GM20431 (cell line): ENCODE results near the gene ECD.

Source experiments
- in situ Hi-C: fragments of 300-500 bp; cut with MseI, MboI; formaldehyde crosslinking; loops from one replicate; pipeline ENCODE4 v1.15.0; 2020; ENCODE audit warnings: low sequenced_read_pairs; ENCODE audit not compliant: unreplicated experiment

The ECD gene

DNA sequence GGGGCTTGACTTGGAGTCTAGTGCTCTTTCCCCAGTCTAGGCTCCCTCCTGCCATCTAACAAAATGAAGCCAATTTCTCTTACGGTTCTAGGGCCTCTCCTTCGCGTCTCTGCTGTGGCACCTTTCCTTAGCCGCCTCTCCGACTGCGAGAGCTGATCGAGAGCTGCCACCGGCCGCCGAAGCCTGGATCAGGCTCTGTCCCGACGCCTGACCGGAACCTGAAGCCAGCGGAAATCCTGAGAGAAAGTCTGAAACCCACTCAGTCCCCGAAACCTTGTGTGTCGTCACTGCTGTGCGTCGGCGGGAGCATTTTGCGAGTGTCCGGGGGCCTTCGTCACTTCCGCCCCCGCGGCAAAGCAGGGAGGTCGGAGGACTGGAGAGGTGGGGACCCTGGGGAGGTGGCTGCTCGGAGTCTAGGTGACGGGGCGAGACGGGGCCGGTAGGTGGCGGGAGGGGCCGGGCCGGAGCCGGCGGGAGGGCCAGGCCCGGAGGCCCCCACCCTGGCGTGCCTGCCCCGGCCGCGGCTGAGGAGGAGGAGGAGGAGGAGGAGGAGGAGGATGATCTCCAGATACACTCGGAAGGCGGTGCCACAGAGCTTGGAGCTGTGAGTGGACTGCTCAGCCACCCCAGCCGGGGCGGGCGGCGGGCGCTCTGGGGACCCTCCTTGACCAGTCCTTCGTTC is at the start of gene ECD, which contains the start of gene FAM149B1:
TSS of gene ECD (minus strand) at position 226 of the 682 bp plus-strand sequence. CDS start 4,071 bp downstream, outside the sequence.
TSS of gene FAM149B1 (plus strand) at position 337 of the 682 bp plus-strand sequence. CDS start at position 558, 221 bp downstream.
- in situ Hi-C loops: no loop called here

DNA sequence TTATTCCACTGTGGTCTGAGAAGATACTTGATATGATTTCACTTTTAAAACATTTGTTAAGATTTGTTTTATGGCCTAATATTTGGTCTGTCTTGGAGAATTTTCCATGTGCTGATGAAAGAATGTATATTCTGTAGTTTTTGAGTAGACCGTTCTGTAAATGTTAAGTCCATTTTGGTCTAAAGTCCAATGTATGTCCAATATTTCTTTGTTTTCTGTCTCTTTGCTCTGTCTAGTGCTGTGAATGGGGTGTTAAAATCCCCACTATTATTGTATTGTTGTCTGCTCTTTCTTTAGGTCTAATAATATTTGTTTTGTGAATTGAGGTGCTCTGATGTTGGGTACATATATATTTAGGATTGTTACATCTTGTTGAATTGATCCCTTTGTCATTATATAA is 47.9 kb upstream of the ECD start:
- in situ Hi-C loops: no loop called here

DNA sequence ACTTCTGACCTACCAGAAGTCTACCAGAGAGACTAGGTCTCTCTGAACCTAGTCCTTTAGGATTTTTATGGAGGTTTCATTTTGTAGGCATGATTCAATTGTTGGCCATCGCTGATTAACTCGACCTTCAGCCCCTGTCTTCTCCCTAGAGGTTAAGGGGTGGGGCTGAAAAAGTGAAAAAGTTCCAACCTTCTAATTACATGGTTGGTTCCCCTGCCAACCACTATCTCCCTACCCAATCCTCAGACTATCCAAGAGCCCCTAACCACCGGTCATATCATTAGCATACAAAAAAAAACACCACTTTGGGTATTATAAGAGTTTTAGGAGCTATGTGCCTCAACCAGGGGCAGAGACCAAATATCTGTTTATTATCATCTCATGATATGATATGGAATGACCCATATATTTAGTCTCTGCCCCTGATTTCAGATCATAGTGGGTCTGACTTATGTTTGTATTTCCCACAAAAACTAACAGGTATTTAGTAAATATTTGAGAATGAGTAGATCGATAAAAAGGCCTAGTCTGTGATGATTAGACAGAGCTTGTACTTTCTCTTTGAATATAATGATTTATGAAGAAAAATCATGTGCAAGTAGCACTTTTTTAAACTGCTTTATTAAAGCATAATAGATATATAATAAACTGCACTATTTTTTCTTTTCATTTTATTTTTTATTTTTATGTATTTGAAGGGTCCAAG is 43.5 kb upstream of the ECD start:
- in situ Hi-C loops: no loop called here

DNA sequence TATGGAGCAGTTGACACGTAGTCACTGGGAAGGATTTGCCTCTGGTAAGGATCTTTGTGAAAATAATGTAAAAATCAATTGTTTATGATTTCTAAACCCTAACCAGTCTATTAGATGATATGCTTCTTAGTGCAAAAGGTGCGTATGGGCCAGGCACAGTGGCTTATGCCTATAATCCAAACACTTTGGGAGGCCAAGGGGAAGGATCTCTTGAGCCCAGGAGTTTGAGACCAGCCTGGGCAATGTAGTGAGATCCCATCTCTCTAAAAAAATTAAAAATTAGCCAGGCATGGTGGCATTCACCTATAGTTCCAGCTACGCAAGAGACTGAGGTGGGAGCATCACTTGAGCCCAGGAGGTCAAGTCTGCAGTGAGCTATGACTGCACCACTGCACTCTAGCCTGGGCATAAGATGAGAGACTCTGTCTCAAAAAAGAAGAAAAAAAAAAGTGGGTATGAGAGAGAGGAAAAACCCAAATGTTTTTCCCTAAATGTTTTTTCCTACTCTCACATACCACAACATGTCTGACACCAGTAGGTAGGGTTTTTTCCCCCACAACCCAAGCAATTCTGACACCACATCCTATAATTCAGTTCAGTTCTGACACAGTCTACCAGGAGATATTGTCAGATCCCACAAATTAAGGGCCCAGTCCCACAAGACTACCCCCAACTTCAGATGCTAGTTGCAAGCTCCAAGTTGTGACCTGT is 42.7 kb upstream of the ECD start:
- in situ Hi-C loops: no loop called here

DNA sequence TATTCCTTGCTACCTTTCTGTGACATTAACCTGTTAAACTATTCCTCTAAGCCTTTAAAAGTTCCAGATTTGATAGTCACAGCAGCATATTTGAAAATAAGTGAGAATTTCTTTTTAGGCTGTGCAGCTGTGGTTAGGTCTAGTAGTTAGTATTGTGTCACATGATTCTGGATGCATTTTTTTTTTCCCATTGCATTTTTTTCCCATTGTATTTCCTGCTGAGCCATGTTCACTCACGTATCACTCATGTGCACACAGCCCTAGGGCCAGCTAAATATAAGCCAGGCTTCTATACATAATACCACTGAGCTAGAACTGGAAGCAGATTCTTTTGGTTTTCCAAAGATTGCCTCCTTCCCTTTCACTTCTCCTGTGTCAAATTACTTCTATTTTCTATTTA is 41.9 kb upstream of the ECD start:
- in situ Hi-C loops: no loop called here

DNA sequence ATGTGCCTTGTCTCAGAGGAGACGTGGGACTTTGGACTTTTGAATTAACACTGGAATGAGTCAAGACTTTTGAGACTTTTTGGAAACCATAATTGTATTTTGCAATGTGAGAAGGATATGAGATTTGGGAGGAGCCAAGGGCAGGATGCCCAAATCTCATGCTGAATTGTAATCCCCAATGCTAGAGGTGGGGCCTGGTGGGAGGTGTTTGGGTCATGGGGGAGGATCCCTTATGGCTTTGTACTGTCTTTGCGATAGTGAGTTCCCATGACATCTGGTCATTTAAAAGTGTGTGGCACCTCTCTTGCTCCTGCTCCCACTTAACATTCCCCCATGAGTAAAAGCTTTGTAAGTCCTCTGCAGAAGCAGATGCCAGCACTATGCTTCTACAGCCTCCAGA is 40.1 kb upstream of the ECD start:
- in situ Hi-C loops: no loop called here

DNA sequence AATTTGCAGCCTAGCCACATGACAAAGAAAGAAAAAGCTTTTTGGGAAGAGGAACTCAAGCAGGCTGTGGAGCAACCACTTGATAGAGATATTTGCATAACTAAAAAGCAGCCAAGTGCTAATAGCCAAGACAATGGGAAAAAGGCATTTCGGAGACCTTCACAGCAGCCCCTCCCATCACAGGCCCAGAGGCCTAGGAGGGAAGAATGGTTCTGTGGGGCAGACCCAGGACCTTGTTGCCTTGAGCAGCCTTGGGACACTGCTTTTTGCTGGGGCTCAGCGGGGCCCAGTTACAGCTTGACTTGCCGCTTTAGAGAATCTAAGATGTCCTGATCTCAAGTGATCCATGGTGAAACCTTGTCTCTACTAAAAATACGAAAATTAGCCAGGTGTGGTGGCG is 38.6 kb upstream of the ECD start:
- in situ Hi-C loops: no loop called here

DNA sequence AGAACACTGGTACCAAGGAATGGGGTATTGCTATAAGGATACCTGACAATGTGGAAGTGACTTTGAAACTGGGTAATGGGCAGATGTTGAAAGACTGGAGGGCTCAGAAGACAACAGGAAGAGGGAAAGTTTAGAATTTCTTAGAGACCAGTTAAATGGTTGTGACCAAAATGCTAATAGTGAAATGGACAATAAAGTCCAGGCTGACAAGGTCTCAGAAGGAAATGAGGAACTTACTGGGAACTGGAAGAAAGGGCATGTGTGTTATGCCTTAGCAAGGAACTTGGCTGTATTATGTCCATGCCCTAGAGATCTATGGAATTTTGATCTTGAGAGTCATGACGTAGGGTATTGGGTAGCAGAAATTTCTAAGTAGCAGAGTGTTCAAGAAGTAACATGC is 38.1 kb upstream of the ECD start:
- in situ Hi-C loops: no loop called here

DNA sequence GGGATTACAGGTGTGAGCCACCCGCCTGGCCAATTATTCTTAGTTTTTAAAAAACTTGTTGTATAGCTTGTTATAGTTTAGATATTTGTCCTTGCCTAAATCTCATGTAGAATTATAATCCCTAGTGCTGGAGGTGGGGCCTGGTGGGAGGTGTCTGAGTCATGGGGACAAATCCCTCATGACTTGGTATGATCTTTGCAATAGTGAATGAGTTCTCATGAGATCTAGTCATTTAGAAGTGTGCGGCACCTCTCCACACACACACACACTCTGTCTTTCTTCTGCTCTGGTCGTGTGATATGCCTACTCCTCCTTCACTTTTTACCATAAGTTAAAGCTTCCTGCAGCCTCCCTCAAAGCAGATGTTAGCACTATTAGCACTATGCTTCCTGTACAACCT is 37.3 kb upstream of the ECD start:
- in situ Hi-C loops: no loop called here

DNA sequence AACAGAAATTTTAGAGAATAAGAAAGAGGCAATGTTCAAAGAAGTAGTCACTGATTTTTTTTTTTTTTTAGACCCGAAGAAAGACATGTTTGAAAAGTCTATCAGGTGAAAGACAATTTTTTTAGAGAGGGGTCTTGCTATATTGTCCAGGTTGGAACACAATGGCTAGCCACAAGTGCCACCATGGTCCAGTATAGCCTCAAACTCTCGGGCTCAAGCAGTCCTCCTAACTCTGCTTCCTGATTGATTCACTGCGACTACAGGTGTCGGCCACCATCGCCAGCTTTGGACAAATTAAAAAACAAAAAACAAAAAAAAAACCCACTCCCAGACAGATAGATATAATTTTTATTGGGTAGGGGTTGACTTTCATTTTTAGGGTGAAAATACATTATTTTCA is 22.4 kb upstream of the ECD start:
- in situ Hi-C loops: no loop called here

DNA sequence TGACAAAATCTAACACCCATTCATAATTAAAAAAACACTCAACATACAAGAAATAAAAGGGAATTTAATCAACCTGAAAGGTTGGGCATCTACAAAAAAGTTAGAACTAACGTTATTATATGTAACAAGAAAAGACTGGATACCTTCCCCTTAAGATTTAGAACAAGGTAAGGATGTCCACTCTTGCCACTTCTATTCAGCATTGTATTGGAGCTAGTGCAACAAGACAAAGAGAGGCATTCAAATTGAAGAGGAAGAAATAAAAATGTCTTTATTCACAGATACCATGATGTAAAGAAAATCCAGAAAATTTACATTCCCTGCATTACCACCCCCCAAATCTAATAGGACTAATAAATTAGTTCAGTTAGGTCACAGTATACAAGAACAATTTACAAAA is 18.5 kb upstream of the ECD start:
- in situ Hi-C loops: no loop called here

DNA sequence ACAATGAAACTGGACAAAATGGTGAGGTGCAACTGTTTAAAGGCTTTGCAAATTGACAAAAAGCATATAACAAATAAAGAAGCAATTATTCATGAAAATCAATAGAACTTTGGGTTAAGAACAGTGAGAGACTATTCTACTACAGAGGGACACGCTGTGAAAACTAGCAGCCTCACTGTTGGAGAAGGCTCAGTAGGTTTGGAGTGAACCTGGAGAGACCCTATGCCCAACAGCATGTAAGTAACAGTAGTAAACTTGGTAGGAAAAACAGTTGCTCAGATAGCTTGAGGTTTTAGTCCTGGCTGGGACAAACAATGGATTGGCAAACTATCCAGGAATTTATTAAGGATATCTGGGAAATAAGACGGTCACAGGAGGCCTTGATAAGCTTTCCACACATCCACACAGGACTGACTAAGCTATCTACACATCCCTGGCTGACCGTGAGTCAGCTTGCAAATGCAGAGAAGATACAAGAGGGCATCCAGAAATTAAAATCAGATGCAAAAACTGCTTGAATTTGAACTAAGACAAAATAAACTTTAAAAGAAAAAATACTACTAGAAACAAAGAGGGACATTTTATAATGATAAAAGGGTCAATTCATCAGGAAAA is 16.0 kb upstream of the ECD start:
- in situ Hi-C loops: no loop called here

DNA sequence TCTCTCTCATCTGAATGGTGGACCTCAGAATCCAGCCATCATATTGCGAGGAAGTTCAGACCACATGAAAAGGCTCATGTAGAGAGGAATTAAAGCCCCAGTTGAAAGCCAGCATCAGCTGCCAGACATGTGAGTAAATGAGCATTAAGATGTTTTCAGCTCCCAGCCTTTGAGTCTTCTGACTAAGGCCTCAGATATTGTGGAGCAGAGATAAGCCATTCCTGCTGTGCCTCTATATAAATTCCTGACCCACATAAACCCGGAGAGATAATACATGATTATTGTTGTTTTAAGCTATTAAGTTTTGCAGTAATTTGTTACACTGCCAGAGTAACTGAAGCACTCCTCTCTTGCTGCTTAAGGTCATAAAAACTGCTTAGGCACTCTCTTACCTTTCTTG is 14.8 kb upstream of the ECD start:
- in situ Hi-C loops: no loop called here

DNA sequence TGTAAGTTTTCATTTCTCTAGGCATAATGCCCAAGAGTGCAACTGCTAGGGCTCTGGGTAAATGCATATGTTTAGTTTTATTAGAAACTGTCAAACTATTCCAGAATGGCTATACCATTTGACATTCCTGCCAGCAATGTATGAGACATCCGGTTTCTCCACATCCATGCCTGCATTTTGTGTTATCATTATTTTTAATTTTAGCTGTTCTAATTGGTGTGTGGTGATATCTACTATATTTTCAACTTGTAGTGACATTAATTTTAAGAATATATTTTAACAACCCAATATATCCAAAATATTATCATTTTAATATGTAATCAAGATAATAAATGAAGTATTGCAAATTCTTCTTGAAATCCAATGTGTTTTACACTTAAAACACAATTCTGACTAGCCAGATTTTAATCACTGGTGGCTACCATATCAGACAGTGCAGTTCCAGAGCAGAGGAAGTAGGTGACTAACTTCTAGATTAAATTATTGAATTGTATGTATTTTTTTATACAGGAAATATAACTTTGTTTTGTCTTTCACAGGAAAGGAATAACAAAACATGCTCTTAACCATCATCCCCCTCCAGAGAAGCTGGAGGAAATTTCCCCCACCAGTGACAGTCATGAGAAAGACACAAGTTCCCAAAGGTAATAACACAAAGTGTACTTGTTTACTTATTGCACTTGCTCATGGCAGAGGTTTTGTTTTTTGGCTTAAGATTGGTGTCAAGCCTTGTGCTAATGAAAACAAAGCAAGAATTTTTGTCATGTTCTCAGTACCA is 6.5 kb upstream of the ECD start:
- in situ Hi-C loops: no loop called here

DNA sequence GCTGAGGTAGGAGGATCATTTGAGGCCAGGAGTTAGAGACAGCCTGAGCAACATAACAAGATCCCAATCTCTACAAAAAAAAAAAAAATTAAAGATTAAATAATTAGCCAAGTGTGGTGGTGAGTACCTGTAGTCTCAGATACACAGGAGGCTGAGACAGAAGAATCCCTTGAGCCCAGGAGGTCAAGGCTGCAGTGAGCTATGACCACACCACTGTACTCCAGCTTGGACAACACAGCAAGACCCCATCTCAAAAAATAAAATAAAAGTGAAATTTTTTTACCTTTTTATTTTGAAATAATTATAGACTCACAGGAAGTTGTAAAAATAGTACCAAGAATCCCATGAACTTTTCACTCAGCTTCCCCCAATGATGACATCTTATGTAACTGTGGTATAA is 5.1 kb upstream of the ECD start:
- in situ Hi-C loops: no loop called here

DNA sequence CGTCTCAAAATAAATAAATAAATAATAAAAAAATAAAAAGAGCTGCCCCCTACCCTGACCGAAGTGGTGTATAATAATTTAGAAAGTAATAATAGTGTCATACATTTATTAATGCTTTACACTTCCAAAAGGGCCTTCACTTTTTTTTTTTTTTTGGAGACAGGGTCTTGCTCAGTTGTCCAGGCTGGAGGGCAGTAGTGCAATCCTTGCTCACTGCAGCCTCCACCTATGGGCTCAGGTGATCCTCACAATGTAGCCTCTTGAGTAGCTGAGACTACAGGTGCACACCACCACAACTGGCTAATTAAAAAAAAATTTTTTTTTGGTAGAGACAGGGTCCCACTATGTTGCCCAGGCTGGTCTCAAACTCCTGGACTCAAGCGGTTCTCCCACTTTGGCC is 1.5 kb upstream of the ECD start:
- in situ Hi-C loops: no loop called here

DNA sequence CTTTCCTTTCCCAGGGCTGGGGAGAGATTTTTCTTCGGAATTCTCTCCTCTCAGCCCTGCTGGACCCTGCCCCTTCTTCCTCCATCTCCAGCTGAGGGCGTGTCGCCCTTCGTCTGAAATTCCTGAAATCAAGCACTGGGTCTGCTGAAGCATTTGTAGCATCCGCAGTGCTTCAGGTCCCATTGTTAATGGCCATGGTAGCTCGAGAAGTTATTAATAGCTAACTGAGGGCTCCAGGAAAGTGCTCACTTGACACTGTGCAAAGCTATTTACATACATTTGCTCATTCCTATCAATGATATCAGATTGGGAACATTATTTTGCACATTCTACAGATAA is 626 bp upstream of the ECD start:
- in situ Hi-C loops: no loop called here

DNA sequence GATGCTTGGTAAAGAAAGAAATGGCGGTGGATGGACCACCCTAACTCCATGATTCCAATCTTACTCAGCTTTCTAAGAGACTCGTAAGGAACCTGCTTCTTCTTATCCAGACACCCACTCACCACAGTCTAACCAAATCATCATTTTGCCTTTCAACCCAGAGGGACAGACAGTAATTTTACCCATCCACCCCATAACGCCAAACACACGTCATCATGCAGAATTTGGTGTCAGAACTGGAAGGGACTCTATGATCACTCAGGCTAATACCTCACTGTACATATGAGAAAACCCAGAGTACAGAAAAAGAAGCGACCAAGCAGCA is 388 bp downstream of the ECD start:
- in situ Hi-C loops: no loop called here

DNA sequence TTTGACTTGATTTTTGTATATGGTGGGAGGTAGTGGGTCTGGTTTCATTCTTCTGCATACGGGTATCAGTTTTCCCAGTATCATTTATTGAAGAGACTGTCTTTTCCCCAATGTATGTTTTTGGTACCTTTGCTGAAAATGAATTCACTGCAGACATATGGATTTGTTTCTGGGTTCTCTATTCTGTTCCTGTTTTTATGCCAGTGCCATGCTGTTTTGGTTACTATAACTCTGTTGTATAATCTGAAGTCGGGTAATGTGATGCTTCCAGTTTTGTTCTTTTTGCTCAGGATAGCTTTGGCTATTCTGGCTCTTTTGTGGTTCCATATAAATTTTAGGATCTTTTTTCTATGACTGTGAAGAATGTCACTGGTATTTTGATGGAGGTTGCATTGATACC is 836 bp downstream of the ECD start:
- in situ Hi-C loops: no loop called here

DNA sequence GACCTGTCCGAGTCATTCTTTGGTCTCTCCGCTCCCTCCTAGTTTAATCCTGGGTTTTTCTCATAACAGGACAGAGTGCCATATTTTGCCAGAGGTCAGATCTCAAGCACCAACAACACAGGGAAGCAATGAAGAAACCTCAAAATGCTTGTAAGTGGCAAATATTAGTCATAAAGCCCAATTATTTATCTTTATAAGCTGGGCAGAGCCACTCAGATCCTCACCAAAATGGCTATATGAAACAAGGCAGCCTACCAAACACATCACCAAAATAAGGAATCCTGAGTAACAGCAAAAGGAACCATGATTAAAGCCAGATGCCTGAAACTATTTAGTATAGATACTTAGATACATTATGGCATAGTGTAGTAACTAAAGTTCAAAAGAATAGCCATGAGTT is 4.7 kb downstream of the ECD start:
- in situ Hi-C loops: no loop called here
